Activated T-cell treated with anti-CD3 and anti-CD28 coated beads for 4 hours (primary cell): ENCODE results near the gene SOX13.
"Not testable (repeated sequence)": the region's sequence is repeated elsewhere in the genome, so short reads cannot be mapped to it uniquely, and the experiment has no call there.

Experiments used
- DNase-seq: peaks from one replicate; pipeline ENCODE4 v3.0.0-alpha.2; 2020

SOX13 gene

DNA sequence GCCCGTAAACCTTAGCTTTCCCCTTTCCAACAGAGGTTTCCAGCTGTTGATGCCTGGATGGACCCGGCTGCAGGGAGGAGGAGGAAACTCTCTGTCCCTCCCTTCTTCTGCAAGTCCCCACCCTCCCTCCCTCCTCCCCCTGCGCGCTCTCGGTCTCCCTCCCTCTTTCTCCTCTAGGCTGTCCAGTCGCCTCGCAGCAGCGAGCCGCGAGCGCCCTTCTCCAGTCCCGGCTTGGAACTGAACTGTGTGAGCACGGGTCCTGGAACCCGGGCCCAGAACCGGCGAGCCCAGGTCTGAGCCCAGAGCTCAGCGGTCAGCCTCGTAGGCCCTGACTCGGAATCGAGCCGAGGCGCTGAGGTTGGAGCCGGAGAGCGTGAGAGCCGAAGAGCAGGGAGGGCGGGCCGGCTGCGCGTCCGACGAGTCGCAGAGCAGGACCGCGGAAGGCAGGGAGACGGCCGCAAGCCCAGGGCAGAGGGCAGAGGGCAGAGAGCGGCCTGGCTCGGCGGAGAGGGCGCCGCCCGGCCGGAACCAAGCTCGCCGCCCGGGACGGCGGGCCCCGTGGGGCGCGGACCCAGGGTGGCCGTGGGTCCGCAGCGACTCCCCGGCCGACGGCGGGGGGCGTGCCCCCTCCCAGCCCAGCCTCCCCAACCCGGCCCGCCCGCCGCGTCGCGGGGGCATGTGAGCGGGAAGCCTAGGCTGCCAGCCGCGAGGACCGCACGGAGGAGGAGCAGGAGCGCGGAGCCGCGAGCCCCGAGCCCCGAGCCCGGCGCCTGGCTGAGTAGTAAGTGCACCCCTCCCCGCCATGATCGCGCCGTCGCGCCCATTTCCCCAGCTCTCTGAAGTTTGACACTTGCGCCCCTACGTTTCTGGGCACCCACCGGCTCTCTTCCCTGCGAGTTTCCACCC is at the start of gene SOX13:
TSS of gene SOX13 (plus strand) at position 185 of the 906 bp plus-strand sequence. CDS start 39,801 bp downstream, outside the sequence.
- no peak for DNase-seq

DNA sequence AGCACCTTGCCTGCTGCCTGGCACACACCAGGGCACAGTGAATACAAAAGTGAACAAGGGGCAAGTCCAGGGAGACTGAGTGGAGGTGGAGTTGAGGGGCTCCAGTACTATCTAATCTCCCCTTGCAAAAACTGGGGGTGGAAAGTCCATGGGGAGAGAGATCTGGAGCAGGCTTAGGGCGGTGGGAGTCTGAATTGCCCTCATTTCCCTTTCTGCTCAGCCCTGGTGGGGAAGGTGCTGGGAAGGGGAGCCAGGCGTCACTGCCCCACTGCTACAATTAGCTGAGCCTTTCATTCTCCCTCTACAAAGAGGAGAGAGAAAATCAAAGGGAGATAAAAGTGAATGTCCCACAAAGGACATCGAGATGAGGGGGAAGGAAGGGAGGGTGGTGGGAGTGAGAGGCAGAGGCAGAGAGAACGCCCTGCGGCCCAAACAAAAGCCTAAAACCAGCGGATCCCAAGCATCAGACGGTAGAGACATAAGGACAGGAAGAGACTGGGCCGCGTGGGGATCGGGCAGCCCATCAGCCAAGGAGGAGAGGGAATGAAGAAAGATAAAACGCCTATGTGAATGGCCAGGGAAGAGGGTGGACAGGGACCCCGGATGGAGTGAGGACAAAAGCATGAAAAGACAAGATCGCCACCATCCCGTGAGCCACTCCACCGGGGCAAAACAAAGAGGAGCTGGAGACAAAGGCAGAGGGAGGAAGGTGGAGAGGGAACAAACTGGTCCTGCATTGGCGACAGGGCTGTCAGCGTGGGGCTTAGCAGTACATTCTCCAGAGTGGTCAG is 46.8 kb upstream of the SOX13 start:
- DNase-seq, result no peak

DNA sequence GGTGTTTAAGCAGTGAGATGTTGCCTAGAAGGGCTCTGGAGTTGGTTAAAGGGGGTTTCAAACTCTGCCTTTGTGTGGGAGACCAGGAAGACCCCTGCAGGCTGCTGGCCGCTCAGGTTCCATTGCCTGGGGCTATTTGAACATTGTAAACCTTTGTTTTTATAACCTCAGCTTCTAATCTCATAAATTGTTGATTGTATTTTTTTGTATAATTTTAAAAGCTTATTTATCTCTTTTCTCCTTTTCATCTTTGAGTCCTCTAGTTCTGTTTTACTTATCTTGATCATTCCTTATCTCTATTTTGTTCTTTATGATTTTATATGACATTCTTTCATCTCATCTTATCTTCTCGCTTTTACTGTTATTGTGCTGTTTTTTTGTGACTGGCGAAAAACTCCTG is 45.5 kb upstream of the SOX13 start:
- no peak for DNase-seq

DNA sequence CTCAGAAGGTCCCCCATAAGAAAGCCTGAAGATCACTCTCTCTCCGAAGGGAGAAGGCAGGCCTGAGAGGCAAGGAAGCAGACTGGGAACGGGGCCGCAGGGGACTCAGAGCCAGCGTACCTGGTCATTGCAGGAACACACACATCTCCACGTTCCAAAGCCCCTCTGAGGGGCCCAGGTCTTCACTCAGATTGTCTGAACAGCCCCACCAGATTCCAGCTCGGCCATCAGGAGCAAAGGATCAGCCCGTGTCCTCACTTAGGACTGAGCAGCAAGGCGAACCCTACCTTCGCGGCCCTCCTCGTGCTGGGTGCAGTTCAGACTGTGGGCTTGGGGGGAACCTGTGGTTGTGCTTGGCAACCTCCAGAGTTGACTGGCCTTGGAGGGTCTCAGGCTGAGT is 43.9 kb upstream of the SOX13 start:
- DNase-seq, result no peak

DNA sequence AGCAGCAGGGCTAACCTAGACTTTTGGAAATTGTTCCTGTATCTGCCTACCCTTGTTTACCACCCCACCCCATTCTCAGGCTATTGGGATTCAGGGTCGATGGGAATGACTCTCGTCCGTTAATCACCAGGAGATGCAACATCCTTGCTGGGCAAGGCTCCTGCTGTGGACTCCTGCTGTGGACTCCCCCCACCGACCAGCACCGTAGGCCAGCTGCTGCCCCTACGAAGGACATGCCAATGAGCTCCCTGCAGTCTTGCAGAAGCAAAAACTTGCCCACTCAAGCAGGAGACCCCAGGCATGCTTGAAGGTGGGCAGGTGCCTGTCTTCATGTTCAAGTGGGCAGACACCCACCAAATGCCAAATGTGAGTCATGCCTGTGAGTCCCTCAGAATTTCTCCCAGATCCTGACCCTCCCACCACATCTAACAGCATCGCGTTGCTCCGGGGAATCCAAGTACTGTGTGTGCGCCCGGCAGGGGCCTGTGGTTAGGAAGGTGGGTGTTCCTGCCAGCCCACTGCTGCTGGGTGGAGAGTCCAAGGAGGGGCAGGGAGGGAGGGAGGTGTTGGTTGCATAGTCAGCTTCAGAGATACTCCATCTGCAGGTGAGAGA is 41.7 kb upstream of the SOX13 start:
- no peak for DNase-seq

DNA sequence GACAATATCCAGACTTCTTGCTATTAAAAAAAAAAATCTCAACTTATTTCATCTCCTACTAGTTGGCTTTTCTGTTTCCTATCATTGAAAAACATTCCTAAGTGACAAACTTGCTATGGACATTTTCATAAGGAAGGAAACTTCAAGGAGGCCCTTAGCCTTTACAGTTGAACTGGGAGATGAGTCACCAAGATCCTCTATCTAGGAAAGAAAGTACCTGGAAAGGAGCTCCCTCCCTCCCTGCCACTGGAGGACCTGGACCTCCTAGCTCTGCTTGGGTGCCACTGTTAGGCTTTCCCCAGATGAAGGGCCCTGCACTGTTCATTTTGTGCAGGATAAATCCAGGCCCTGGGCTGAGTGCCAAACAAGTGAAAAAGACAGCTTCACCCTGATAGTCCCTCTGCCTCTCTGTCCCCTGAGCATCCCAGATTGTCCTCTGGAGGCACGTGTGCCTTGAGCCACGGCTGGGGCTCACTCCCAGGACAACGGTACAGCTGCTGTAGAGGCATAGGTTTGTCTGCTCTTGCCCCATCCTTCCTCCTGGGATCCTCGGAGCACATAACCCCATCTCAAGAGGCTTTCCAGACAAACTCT is 40.2 kb upstream of the SOX13 start:
- DNase-seq, result no peak

DNA sequence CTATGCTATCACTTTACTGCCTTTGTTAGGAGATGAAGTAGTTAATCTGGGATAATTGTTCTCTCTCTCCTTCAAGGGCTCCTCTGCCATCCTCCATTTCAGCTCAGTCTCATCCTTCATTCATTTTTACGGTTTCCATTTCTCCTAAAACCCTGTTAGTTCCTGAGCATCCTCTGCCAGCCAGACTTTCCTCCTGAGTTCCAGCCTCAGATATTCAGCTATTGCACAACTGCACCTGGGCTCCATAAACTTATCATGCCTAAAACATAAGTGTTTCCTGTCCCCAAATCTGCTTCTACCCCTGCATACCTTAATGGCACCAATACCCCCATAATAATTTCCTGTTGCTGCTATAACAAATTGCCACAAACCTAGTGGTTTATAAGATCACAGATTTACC is 39.6 kb upstream of the SOX13 start:
- DNase-seq, result no peak

DNA sequence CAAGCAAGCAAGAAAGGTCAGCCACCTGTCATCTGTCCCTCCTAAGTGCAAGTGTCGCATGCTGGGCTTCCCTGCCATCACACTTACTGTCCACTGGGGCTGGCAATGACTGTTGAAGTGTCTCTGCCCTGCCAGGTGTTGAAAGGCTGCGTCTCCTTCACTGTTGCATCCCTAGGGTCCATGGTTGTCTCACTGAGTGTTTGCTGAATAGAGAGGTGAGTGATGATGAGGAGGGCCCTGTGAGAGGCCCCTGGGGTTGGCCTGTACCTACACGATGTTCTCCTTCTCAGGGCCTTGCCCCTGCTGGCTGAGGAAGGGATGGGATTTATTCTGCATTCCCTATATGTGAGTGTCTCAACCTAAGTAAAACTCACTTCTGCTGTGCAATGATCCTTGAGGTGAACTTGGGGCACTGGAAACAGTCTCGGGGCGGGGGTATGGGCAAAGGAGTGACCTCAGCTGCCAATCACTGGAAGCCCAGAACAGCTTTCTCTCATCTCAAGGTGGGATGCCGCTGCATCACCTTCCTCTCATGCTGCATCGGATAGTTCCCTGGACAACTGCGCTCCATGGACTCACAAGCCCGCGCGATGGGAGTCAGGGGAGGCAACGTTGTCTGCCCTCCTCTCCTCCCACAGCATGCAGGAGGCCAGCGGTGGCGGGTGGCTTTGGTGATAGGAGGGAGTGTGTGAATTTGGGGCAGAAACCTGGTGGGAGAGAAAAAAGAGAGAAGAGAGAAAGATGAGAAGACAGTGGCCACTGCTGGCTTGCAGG is 35.8 kb upstream of the SOX13 start:
- no peak for DNase-seq

DNA sequence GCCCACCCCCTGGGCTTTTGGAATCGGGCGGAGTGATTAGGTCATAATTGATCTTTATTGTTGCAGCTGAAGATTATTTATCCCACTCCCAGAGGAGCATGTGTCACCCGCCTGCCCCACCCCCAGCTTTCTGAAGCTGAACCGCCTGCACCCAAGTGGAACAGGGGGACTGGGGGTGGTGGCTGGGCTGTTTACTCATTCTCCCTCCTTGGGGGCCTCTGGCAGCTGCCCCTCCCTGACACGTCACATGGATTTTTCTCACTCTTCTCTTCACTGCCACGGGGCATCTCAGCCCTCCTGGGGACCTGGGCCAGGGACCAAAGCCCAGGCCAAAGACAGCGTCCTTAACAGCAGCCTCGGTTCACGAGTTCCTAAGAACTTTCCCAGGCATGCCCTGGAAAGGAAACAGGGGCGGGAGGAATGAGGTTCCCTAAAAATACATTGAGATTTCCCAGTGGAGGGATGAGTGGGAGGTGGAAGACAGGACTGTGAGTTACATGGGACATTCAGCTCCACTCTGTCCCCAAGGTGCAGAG is 31.6 kb upstream of the SOX13 start:
- no peak for DNase-seq

DNA sequence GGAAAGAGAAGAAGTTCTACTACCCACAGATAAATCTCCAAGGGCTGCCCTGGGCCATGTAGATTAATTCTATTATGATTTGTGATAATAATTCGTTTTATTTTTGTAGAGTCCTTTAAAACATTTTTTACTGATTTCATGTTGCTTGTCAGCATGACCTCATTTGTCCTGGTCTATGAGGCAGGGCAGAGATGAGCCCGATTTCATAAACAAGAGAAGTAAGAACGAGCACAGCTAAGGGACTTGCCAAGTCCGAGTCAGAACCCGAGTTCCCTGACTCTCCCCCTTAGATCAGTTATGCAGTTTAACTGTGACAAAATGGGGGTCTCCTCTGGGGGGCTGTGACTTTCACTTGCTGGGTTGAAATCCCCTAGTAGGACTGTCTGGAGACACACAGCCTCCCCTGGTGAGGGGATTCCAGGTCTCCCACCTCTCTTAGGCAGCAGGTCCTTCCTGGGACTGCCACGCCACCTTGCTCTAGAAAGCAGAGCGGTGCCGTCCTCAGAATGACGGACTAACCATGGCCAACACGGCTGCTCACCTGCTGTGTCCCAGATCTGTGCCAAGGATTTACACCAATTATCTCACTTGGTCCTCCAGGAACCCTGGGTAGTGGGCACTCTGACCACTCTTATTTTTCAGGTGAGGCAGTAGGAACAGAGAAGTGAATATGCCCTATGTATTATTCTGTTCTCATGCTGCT is 31.0 kb upstream of the SOX13 start:
- no peak for DNase-seq

DNA sequence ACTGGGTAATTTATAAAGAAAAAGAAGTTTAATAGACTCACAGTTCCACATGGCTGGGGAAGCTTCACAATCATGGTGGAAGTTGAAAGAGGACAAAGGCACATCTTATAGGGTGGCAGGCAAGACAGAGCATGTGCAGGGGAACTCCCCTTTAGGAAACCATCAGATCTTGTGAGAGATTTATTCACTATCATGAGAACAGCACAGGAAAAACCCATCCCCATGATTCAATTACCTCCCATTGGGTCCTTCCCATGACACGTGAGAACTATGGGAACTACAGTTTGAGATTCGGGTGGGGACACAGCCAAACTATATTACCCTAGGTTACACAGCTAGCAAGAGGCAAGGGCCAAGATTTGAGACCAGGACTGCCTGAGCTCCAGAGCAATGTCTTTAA is 30.4 kb upstream of the SOX13 start:
- no peak for DNase-seq

DNA sequence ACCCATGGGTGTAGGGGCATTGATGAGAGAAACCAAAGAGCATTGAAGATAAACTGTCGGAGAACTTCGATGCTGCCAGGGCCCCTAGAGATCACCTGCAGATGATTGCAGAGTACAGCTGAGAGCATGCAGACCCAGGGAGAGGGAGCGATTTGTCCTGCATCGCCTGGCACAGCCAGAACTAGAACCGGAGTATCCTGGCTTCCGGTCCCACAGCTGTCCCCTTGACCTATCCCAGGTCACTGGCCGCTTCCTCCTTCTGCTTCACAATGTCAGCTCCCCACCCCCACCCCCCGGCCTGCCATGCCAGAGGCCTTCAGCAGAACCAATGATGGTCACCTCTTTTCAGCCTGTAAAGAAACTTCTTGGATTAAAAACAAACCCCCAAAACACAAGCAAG is 29.2 kb upstream of the SOX13 start:
- DNase-seq, result no peak

DNA sequence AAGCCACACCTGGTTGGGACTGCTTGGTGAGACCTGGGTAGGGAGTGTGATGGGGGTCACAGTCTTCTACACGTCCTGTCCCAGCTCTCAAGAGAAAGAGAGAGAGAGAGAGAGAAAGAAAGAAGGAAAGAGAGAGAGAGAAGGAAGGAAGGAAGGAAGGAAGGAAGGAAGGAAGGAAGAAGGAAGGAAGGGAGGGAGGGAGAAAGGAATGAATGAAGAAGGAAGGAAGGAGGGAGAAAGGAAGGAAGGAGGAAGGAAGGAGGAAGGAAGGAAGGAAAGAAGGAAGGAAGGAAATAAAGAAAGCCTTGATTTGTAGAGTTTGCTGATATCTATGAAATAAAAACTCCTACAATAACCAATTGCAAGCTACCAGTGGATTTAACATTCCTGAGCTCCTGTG is 28.5 kb upstream of the SOX13 start:
- no peak for DNase-seq

DNA sequence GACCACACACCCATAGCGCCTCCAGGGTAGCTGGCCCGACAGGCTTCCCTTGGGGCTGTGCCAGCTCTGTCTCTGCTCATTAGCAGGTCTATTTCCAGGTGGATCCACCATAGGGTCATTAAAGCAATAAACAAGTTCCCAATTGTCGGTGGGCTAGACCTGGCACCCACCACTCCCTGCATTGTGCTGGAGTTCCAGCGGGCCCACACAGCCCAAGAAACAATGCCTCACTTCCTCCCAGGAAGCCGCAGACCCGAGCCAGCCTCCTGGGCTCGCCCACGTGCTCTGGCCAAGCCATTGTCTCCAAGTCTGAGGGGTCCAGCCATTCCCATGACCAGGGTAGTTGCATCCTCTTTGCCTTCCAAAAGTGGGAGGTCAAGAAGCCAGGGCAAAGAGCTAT is 27.5 kb upstream of the SOX13 start:
- no peak for DNase-seq

DNA sequence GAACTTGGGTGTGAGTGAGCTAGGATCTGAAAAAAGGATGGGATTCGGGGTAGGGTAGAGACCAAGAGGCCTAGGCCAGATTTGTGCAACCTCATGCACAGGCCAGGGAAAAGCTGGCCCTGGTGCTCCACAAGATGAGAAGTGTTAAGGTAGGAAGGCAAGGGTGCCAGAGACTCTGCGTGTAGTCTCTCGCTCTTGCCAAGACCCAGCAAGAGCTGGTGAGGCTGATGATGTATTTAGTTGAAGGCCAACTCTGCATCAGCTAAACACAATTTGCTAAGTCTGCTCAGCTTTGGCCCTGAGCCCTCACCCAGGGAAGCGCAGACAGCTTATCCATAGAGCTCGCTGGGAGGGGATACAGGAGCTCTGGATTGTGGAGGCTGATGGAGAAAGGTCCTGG is 26.6 kb upstream of the SOX13 start:
- no peak for DNase-seq

DNA sequence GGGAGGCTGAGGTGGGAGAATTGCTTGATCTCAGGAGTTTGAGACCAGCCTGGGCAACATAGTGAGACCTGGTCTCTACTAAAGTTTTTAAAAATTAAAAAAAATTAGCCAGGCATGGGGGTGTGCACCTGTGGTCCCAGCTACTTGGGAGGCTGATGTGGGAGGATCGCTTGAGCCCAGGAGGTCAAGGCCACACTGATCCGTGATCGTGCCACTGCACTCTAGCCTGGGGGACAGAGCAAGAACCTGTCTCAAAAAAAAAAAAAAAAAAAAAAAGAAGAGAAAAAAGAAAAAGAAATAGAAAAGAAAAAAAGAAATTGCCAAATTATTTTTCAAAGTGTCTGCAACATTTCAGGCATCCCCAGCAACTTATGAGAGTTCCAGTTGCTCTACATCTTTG is 24.1 kb upstream of the SOX13 start:
- not testable (repeated sequence) for DNase-seq

DNA sequence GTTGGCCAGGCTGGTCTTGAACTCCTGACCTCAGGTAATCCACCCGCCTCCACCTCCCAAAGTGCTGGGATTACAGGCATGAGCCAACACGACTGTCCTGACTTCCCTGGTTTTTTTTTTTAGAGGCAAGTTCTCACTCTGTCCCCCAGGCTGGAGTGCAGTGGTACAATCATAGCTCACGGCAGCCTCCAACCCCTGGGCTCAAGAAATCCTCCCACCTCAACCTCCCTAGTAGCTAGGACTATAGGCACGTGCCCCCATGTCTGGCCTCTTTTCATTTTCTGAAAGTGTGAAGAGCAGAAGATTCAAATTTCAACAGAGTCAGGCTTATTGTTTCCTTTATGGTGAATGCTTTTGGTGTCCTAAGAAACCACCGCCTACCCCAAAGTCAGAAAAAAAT is 21.7 kb upstream of the SOX13 start:
- DNase-seq, result no peak

DNA sequence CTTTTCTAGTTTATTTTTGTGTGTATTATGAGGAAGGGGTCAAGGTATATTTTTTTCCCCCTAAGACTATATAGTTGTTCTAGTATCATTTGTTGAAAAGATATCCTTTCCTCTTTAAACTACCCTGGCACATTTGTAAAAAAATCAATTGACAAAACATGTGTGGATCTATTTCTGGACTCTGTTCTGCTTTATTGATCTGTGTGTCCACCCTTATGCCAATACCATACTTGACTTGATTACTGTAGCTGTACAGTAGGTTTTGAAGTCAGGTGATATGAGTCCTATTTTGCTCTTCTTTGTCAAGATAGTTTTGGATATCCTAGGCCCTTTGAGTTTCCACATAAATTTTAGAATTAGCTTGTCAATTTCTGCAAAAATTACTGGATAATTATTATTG is 21.2 kb upstream of the SOX13 start:
- no peak for DNase-seq

DNA sequence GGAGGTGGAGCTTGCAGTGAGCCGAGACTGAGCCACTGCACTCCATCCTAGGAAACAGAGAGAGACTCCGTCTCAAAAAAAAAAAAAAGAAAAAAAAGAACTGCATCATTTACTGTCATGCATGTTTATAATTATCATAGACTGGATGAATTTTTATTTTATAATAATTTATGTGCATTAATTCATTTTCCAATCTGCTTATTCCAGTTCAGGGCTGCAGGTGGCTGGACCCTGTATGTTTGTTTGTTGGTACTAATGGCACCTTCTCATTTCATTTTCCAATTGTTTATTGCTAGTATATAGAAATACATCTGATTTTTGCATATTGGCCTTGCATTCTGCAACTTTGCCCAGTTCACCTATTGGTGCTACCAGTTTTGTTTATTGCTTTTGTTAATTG is 19.0 kb upstream of the SOX13 start:
- DNase-seq, result no peak

DNA sequence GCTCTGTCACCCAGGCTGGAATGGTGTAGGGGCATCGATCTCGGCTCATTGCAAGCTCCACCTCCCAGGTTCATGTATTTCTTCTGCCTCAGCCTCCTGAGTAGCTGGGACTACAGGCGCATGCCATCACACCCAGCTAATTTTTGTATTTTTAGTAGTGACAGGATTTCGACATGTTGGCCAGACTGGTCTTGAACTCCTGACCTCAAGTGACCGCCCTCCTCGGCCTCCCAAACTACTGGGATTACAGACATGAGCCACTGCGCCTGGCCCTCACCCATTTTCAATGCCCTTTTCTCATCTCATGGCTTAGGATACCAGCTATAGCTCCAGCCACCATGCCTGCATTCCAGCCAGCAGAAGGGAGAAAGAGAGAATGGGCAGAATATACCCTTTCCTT is 12.9 kb upstream of the SOX13 start:
- DNase-seq, result no peak

DNA sequence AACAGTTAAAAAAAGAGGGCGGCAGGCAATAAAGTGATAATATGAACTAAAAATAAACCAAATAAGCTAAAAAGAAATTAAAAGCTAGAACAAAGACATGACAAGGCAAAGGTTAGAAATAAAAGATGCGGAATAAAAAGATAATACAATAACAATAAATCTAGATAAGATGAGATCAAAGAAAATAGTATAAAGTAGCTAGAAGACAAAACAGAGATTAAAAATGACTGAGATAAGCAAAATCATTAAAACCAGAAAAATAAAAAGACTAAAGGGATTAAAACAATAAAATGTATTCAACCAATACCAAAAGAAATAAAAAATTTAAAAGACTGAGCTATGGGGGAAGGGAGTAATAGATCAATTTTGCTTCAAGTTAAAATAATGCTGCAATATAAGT is 10.8 kb upstream of the SOX13 start:
- DNase-seq, result no peak
